Endodermal cell (in vitro differentiated cells): Measurements from ENCODE around the gene GLDN. TPM values are rescaled to one million over a fixed set of nuclear protein-coding genes. Genes with fewer than 3 reads are reported as not detected.

Experiments used
- DNase-seq: peaks from one replicate; pipeline ENCODE4 v3.0.0-alpha.2; 2017
- H3K27ac ChIP-seq: 2 replicates; pipeline ENCODE4 v1.5.1; 2013; ENCODE audit warnings: mild to moderate bottlenecking, low read depth, low read length, moderate library complexity
- H3K27me3 ChIP-seq: 2 replicates; pipeline ENCODE4 v1.6.1; 2013; ENCODE audit warnings: mild to moderate bottlenecking, low read length, moderate library complexity; ENCODE audit not compliant: insufficient read depth, control insufficient read depth, poor library complexity, severe bottlenecking
- H3K36me3 ChIP-seq: 2 replicates; pipeline ENCODE4 v1.7.0; 2013; ENCODE audit warnings: mild to moderate bottlenecking, low read length, moderate library complexity; ENCODE audit not compliant: control insufficient read depth, insufficient read depth
- H3K4me1 ChIP-seq: one replicate; pipeline ENCODE4 v1.7.0; 2013; ENCODE audit warnings: low read length; ENCODE audit not compliant: control insufficient read depth, insufficient read depth
- H3K4me3 ChIP-seq: 2 replicates; pipeline ENCODE4 v1.5.1; 2013; ENCODE audit warnings: mild to moderate bottlenecking, low read length, moderate library complexity
- H3K9ac ChIP-seq: 2 replicates; pipeline ENCODE4 v1.6.1; 2013; ENCODE audit warnings: mild to moderate bottlenecking, low read length, moderate library complexity; ENCODE audit not compliant: poor library complexity, severe bottlenecking; ENCODE audit errors: extremely low read depth
- H3K9me3 ChIP-seq: 2 replicates; pipeline ENCODE4 v1.6.1; 2013; ENCODE audit warnings: mild to moderate bottlenecking, low read length, moderate library complexity; ENCODE audit not compliant: control insufficient read depth
- H3K27ac Mint-ChIP-seq: 2 replicates; pipeline ENCODE4 v1.8.0; 2020; ENCODE audit warnings: mixed read lengths
- H3K27me3 Mint-ChIP-seq: 2 replicates; pipeline ENCODE4 v1.8.0; 2021; ENCODE audit warnings: mild to moderate bottlenecking, mixed read lengths; ENCODE audit not compliant: insufficient read depth
- H3K36me3 Mint-ChIP-seq: 2 replicates; pipeline ENCODE4 v1.8.0; 2020; ENCODE audit warnings: low read depth, mixed read lengths
- H3K4me1 Mint-ChIP-seq: 2 replicates; pipeline ENCODE4 v1.8.0; 2020; ENCODE audit warnings: mixed read lengths
- H3K4me3 Mint-ChIP-seq: 2 replicates; pipeline ENCODE4 v1.8.0; 2020; ENCODE audit warnings: mild to moderate bottlenecking, moderate library complexity, mixed read lengths
- H3K9me3 Mint-ChIP-seq: 2 replicates; pipeline ENCODE4 v1.8.0; 2020; ENCODE audit warnings: mild to moderate bottlenecking, mixed read lengths
- CTCF ChIP-seq: fragments of 200-600 bp; sonication (generic); conservative IDR thresholded peaks from 2 replicates; pipeline ENCODE4 v1.5.0; 2021; ENCODE audit warnings: antibody characterized with exemption, mild to moderate bottlenecking
- WGBS, 2 experiments: methylation state at CpG; one replicate each; pipeline versions ENCODE4 v1.1.5 to v1.1.7; 2013; ENCODE audit warnings: missing lambda C conversion rate in 2 of 2, mixed read lengths in 1 of 2; ENCODE audit not compliant: insufficient coverage in 1 of 2, insufficient read length in 1 of 2; 5-methylcytosine and 5-hydroxymethylcytosine counted together
- total RNA-seq, 2 donors: library from RNA; stranded (reverse); fragmentation: NEBNext Ultra II Directional in 1 of 2; extraction: Animal tissue kit (Norgen Biotek cat#: 25700) in 1 of 2; gene quantifications; 2 replicates in 1 of 2; 3 replicates in 1 of 2; pipeline ENCODE4 v1.2.1, GENCODE V29; 2021

The GLDN gene
- total RNA-seq, 2 donors from 2014 or later, result 0.62 to 1.7 TPM

- no peak for TF ChIP-seq CTCF
- Histone ChIP-seq H3K4me3 (no peak overlapping the region), H3K27ac (no peak overlapping the region), H3K9ac (no peak overlapping the region), H3K27me3 (peaks cover 65% of the 10 kb centered on the region), H3K36me3 (no peaks in the 10 kb centered on the region), H3K4me1 (no peaks in the 10 kb centered on the region), H3K9me3 (peaks cover 17% of the 10 kb centered on the region)
- H3K4me1 Mint-ChIP-seq, result no peaks in the 10 kb centered on the region
- no peak overlapping the region for H3K4me3 Mint-ChIP-seq
- no peaks in the 10 kb centered on the region for H3K9me3 Mint-ChIP-seq
- no peak overlapping the region for H3K27ac Mint-ChIP-seq
- H3K36me3 Mint-ChIP-seq, result no peaks in the 10 kb centered on the region
- no peak for DNase-seq
- WGBS, 2 experiments, result 85 to 91% methylated on average over 1 to 2 of the region's 2 CpGs
- H3K27me3 Mint-ChIP-seq, result peaks cover 38% of the 10 kb centered on the region
Measured at GRCh38 chr15:51334011-51334451, 7.4 kb upstream of the GLDN start.

- Histone ChIP-seq H3K4me3 (no peak overlapping the region), H3K9ac (no peak overlapping the region), H3K9me3 (peaks cover 17% of the 10 kb centered on the region), H3K27me3 (peaks cover 67% of the 10 kb centered on the region), H3K27ac (no peak overlapping the region), H3K36me3 (no peaks in the 10 kb centered on the region), H3K4me1 (no peaks in the 10 kb centered on the region)
- no peak for DNase-seq
- no peak overlapping the region for H3K27ac Mint-ChIP-seq
- H3K4me3 Mint-ChIP-seq, result no peak overlapping the region
- TF ChIP-seq CTCF, result no peak
- H3K36me3 Mint-ChIP-seq, result no peaks in the 10 kb centered on the region
- WGBS, 2 experiments, result 90 to 93% methylated on average over 5 of the region's 5 CpGs
- H3K4me1 Mint-ChIP-seq, result no peaks in the 10 kb centered on the region
- peaks cover 48% of the 10 kb centered on the region for H3K27me3 Mint-ChIP-seq
- no peaks in the 10 kb centered on the region for H3K9me3 Mint-ChIP-seq
Measured at GRCh38 chr15:51335087-51335486, 6.4 kb upstream of the GLDN start.

- Histone ChIP-seq H3K4me3 (no peak overlapping the region), H3K9ac (no peak overlapping the region), H3K27ac (no peak overlapping the region), H3K27me3 (peaks cover 74% of the 10 kb centered on the region), H3K36me3 (no peaks in the 10 kb centered on the region), H3K4me1 (no peaks in the 10 kb centered on the region), H3K9me3 (peaks cover 17% of the 10 kb centered on the region)
- H3K27ac Mint-ChIP-seq, result no peak overlapping the region
- no peaks in the 10 kb centered on the region for H3K9me3 Mint-ChIP-seq
- no peak for DNase-seq
- H3K4me3 Mint-ChIP-seq, result no peak overlapping the region
- 89 to 92% methylated on average over 5 to 9 of the region's 9 CpGs for WGBS, 2 experiments
- H3K4me1 Mint-ChIP-seq, result no peaks in the 10 kb centered on the region
- no peak for TF ChIP-seq CTCF
- peaks cover 55% of the 10 kb centered on the region for H3K27me3 Mint-ChIP-seq
- H3K36me3 Mint-ChIP-seq, result no peaks in the 10 kb centered on the region
Measured at GRCh38 chr15:51335538-51336410, 5.7 kb upstream of the GLDN start.
